ENCODE measurements around the gene RASL12.

Gene RASL12

GRCh38 chr15:65054333-65055200 is 13.2 kb downstream of the RASL12 start:
- no peak overlapping the region for H3K4me3 ChIP-seq (ENCODE audit: low read depth, low read length)
- peak; percentile 91 for TF ChIP-seq CTCF (IDR thresholded peaks at IDR 0.05; ENCODE audit: low read depth, low read length, missing control alignments)
- DNase-seq (ENCODE audit: low read depth), result no peak

- no peak for TF ChIP-seq CTCF (IDR thresholded peaks at IDR 0.05; ENCODE audit: low read depth, low read length, missing control alignments)
These were observed 14.8 kb downstream of the RASL12 start for GRCh38 chr15:65052956-65053355.

GRCh38 chr15:65051266-65051665 is 16.5 kb downstream of the RASL12 start:
- no peak for DNase-seq (ENCODE audit: low read depth)
- no peak for TF ChIP-seq CTCF (IDR thresholded peaks at IDR 0.05; ENCODE audit: low read depth, low read length, missing control alignments)

More at GRCh38 chr15:65052956-65053355, 14.8 kb downstream of the RASL12 start:
- no peak for DNase-seq (ENCODE audit: low read depth)
- no peak overlapping the region for H3K4me3 ChIP-seq (ENCODE audit: low read depth, low read length)

GRCh38 chr15:65050270-65050669 is 17.5 kb downstream of the RASL12 start:
- no peak for TF ChIP-seq CTCF (IDR thresholded peaks at IDR 0.05; ENCODE audit: low read depth, low read length, missing control alignments)
- H3K4me3 ChIP-seq (ENCODE audit: low read depth, low read length), result no peak overlapping the region
- no peak for DNase-seq (ENCODE audit: low read depth)

More at GRCh38 chr15:65051266-65051665, 16.5 kb downstream of the RASL12 start:
- no peak overlapping the region for H3K4me3 ChIP-seq (ENCODE audit: low read depth, low read length)

GRCh38 chr15:65049418-65049840 is 18.4 kb downstream of the RASL12 start:
- peak overlapping the region; percentile 33 for H3K4me3 ChIP-seq (ENCODE audit: low read depth, low read length)
- no peak for TF ChIP-seq CTCF (IDR thresholded peaks at IDR 0.05; ENCODE audit: low read depth, low read length, missing control alignments)
- DNase-seq (ENCODE audit: low read depth), result peak; percentile 88

- DNase-seq (ENCODE audit: low read depth), result no peak
- TF ChIP-seq CTCF (IDR thresholded peaks at IDR 0.05; ENCODE audit: low read depth, low read length, missing control alignments), result no peak
- no peak overlapping the region for H3K4me3 ChIP-seq (ENCODE audit: low read depth, low read length)
These were observed 19.6 kb downstream of the RASL12 start for GRCh38 chr15:65048241-65048640.

Data from GM12864 (cell line).